GM23338 (cell line): ENCODE measurements around the gene PTPRE.

Source experiments
- POLR2AphosphoS5 ChIP-seq: IDR thresholded peaks from 2 replicates; pipeline ENCODE4 v1.6.1; 2016; ENCODE audit warnings: antibody characterized with exemption, low read depth
- TF ChIP-seq, protein P1 (sequence below), 2 experiments: fragments of 200-600 bp in 1 of 2; sonication (generic) in 1 of 2; conservative IDR thresholded peaks; 2 replicates each; pipeline versions ENCODE4 v1.5.1 to v1.6.1; 2016 to 2017; ENCODE audit warnings: antibody characterized with exemption in 2 of 2, low read depth in 2 of 2, mild to moderate bottlenecking in 2 of 2, moderate library complexity in 1 of 2

- TF ChIP-seq, protein P1, sequence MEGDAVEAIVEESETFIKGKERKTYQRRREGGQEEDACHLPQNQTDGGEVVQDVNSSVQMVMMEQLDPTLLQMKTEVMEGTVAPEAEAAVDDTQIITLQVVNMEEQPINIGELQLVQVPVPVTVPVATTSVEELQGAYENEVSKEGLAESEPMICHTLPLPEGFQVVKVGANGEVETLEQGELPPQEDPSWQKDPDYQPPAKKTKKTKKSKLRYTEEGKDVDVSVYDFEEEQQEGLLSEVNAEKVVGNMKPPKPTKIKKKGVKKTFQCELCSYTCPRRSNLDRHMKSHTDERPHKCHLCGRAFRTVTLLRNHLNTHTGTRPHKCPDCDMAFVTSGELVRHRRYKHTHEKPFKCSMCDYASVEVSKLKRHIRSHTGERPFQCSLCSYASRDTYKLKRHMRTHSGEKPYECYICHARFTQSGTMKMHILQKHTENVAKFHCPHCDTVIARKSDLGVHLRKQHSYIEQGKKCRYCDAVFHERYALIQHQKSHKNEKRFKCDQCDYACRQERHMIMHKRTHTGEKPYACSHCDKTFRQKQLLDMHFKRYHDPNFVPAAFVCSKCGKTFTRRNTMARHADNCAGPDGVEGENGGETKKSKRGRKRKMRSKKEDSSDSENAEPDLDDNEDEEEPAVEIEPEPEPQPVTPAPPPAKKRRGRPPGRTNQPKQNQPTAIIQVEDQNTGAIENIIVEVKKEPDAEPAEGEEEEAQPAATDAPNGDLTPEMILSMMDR (conservative IDR thresholded peaks at IDR 0.05; ENCODE audit: low read depth in 2 of 2): no peak
- TF ChIP-seq POLR2AphosphoS5: no peak
These were observed 106.7 kb downstream of the PTPRE start for GRCh38 chr10:128013626-128014025.
